ENCODE measurements around the gene IRGQ.
A peak's percentile ranks its signal among the peaks of the same experiment; 100 is the strongest.
"Not testable (repeated sequence)": the region's sequence is repeated elsewhere in the genome, so short reads cannot be mapped to it uniquely, and the experiment has no call there.

Gene IRGQ

DNA sequence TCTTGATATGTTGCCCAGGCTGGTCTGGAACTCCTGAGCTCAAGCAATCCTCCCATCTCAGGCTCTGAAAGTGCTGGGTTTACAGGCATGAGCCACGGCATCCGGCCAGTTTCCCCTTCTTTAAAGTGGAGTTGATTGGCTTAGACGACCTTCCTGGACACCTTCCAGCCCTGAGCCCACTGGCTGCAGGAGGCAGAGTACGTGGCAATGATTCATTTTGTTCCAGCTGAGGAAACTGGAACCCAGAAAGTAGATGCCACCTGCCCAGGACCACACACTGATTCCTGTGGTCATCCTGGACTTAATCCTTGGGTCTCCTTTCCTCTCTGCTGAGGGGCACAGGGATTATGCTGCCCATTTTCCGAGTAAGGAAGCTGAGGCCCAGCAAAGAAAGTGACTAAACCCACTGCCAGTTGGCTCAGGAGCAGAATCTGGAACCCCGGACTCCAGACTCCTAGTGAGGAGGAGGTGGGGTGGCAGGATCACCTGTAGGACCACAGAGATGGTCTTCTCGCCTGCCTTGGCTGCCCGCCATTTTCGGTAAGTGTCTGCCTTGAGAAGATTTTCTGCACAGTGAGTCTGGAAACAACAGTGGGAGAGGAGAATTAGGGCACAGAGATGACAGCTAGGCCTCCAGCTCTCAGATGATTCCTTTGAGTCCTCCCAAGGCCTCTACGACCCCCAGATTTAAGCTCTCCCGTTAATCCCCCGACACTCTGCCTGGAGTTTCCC lies 21.3 kb downstream of the IRGQ start:
- DNase-seq (ENCODE audit: low read depth) = no peak

DNA sequence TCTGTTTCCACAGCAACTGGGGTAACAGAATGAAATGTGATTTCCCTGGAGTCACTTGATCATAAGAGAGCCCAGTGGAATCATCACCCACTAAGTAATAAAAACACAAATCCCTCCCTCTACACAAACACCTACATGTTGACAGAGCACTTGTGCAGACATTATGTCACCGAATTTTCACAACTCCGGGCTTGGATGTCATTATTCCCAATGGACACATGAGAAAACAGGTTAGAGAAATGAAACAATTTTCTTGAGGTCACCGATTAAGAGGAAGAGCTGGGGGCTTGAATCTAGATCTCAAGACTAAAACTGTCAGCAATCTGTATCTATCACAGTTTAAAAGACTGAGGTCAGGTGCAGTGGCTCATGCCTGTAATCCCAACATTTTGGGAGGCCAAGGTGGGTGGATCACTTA lies 23.8 kb downstream of the IRGQ start:
- DNase-seq (ENCODE audit: low read depth) = no peak

DNA sequence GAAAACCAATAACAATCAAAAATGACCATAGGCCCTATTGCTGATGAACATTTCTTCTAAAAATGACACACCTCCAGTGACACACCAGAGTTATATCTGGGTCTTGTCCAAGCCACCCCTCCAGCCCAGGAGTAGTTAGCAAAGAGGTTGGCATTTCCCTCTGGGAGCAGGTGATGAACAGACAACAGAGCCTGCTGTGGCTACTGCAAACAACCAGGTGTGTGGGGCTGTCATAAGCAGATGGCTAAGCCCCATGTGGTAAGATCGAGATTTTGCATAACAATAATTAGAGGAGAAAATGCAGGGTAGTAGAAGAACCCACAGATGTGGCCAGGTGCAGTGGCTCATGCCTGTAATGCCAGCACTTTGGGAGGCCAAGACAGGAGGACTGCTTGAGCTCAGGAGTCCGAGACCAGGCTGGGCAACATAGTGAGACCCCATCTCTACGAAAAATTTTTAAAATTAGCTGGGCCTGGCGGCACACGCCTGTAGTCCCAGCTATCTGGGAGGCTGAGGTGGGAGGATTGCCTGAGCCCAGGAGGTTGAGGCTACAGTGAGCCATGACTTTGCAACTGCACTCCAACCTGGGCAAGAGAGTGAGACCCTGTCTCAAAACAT lies 25.7 kb downstream of the IRGQ start:
- no peak for DNase-seq (ENCODE audit: low read depth)

DNA sequence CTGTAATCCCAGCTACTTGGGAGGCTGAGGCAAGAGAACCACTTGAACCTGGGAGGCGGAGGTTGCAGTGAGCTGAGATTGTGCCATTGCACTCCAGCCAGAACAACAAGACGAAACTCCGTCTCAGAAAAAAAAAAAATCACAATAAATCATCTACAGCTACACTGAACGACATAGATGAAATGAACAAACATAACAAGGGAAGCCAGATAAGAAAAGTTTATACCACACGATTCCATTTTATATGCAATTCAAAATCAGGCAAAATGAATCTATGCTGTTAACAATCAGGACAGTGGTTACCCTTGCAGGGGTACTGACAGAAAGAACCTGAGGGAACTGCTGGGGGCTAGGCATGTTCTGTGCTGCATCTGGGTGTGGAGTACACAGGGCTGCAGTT lies 26.3 kb downstream of the IRGQ start:
- DNase-seq (ENCODE audit: low read depth) = no peak

DNA sequence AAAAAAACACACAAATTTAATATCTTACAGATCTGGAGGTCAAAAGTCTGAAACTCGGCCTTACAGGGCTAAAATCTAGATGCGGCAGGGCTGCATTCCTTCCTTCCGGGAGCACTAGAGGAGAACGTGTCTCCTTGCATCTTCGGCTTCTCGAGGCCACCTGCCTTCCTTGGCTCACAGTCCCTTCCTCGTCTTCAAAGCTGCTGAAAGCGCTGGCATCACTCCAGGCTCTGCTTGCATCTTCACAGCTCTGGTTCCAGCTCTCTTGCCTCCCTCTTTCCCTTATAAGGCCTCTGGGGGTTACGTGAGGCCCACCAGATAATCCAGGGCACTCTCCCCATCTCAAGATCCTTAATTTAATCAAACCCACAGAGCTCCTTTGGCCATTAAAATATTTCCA lies 31.1 kb downstream of the IRGQ start:
- DNase-seq (ENCODE audit: low read depth) = no peak

DNA sequence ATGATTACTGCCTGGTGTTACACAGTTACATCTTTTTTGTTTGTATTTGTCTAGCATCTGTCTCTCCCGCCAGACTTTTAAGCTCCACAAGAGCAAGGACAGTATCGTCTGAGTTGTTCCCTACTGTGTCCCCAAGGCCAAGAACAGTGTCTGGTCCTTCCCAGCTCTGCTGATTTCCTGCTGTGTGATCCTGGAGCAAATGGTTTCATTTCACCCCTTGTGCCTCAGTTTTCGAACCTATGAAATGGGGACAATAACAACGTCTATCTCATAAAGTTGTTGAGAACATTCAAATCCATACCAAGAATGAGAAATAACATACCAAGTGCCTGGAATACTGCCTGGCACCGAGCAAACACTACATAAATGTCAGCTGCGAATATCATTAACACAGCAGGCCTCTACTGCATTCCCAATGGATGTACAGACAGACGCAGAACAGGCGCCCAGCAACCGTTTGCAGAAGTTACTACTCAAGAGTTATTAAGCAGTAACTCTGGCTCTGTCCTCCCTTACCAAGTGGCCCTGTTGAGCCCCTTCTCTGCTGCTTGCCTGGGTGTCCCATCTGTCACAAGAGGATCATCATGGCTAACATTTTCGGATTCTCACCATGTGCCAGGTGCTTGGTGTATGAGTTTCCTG lies 32.0 kb downstream of the IRGQ start:
- DNase-seq (ENCODE audit: low read depth) = no peak

DNA sequence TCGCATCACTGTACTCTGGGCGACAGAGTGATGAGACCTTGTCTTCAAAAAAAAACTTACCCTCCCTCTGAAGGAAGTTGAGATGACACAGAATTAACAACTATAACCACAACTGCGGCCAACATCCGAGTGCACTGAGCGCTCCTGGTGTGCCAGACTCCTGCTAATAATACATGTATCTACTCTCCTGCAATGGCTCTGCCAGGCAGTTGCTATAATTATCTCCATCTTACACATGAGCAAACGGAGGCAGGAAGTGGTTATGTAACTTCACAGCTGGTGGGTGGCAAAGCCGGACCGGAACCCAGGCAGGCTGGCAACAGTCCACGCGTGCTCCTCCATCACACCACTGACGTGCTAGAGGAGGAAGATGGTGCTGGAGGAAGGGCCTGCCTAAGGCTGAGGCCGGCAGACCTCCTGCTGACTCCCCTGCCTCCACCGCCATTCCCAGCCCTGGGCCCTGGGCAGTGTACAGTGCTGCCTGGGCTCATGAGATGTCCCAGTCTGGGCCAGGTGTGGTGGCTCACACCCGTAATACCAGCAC lies 33.2 kb downstream of the IRGQ start:
- peak; percentile 61 for DNase-seq (ENCODE audit: low read depth)

DNA sequence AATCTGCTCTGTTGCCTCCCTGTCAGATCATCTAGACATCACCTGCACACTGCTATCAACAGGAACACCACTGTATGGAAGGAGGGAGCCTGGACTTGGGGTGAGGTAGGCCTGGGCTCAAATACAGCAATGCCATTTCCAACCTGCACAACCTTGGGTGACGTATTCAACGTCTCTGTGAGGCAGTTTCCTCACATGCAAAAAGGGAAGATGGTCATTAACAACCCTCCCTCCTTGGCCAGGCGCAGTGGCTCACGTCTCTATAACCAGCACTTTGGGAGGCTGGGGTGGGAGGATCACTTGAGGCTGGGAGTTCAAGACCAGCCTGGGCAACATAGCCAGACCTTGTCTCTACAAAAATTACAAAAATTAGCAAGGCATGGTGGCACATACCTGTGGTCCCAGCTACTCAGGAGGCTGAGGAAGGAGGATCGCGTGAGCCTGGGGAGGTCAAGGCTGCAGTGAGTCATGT lies 33.7 kb downstream of the IRGQ start:
- no peak for DNase-seq (ENCODE audit: low read depth)

DNA sequence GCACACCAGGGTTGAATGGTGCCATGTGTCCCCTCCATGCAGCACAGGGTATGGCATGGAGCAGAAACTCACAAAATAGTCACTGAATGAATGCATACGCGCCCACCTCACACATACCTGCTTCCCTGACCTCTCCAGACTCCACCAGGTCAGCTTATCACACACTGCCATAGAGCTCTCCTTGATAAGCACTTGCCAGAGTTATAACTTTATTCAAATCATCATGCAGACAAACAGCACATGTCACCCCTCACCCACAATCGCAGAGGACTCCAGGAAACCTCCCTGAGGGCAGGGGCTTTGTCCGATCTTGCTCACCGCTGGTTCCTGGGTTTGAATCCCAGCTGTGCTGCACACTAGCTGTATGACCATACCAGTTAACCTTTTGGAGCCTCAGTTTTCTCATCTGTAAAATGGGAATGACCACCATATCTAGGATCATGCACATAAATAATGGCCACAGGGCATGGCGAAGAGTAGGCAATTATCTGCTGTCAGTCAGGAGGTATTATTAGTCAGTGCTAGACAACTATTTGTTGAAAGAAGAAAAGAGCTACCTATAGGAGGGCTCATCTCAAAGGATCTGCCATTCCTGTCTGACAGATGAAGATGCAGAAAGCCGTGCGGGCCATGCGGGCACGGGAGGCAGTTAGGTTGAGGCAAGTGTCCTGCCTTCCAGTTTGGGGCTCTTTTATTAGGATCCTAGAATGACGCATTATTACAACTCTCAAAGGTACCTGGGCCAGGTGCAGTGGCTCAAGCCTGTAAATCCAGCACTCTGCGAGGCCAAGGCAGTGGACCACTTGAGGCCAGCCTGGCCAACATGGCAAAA lies 34.6 kb downstream of the IRGQ start:
- DNase-seq (ENCODE audit: low read depth) = no peak

DNA sequence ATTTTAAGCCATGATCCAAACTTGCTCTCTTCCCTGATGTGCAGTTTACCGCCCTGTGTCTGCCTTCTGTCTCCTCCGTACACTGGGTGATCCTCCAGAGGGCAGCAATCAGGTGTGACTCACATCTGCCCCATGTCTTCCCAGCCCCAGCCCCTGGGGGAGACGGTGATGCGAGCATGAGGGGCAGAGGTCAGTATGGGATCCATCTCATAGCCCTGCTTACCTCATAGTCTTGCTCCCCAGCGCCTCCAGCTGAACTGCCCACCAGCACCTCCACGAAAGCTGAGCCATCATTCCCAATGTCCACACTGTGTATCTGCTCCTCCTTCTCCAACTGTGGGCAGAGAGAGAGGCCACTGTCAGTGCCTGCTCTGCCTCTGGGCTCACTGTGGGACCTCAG lies 35.2 kb downstream of the IRGQ start:
- no peak for DNase-seq (ENCODE audit: low read depth)

DNA sequence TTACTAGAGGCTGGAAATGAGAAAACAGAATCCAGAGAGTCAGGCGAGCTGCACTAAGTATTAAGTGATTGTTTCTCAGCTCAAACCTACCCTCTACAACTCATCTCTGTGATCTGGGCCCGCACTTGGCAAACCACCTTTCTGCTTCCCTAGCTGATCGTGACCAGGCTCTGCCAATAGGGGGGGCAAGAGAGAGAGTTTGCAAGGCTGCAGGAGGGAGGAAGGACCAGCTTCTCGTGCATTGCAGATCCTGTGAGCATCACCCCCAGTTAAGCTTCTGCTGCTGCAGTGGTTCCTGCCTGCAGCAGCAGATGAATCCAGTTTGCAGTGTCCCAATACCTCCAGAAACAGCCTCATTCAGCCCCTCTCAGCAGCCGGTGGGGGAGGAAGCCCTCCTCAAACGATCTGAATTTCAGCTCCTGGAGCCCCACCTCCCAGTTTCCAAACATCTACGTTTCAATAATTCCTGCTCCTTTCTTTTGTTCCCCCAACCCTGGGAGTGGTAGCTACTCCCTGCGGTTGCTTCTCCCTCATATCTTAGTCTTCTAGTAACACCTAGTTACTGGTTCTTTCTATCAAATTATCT lies 40.7 kb downstream of the IRGQ start:
- DNase-seq (ENCODE audit: low read depth) = peak; percentile 78

DNA sequence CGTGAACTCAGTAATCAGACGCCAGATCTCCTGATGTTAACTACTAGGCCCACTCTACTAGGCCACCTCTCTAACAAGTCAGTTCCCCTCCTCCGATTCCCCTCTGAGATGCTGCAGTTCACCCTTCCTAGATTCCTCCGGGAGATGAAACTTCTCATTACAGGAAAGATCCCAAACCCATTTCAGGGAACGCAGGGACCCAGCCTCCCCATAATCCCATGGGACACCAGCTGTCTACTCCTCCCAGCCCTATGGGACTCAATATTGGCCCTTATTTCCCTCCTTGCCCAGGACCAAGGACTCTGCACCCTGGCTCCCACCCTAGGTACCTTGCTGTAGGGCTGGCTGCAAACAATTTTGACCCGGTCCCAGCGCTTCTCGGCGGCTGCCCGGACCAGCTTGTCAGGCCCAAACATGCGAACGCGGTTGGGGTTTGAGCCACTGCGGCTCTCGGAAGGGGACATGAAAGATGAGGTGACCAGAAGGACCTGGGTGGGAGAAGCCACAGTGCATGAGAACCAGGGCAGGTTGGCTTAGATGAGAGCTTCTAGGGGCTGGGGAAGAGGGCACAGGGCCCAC lies 41.5 kb downstream of the IRGQ start:
- DNase-seq (ENCODE audit: low read depth) = no peak

DNA sequence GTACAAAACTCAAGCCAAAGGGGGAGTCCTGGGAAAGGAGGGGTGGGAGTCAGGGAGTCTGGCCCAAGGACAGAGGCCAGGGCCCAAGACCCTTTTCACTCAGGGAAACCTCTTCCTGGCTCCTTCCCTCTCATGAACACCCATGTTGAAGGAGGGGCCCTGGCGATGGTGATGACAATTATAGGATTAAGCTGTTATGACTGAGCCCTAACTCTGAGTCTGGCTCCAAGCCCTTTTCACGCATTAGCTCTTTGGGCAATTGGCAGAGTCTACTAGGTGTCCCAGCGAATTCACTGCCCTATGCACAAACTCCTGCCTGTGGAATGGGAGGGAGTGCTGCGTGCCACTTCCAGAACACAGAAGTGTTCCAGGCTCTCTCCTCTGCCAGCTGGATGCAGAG lies 42.3 kb downstream of the IRGQ start:
- DNase-seq (ENCODE audit: low read depth) = no peak

DNA sequence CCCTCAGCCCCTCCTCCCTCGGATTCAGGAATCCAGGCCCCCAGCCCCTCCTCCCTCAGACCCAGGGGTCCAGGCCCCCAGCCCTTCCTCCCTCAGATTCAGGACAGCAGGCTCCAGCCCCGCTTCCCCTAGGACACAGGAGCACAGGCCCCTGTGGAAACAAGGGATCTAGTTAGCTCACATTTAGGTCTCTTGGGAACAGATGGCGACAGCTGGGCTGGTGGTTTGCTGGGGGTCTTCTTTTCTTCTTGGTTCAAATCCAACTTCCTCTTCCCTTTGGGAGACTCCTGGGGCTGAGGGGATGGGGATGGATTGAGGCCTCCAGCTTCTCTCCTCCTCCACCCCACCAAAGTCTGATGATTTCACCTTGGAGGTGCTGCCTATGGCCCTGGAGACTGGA lies 43.3 kb downstream of the IRGQ start:
- no peak for DNase-seq (ENCODE audit: low read depth)

DNA sequence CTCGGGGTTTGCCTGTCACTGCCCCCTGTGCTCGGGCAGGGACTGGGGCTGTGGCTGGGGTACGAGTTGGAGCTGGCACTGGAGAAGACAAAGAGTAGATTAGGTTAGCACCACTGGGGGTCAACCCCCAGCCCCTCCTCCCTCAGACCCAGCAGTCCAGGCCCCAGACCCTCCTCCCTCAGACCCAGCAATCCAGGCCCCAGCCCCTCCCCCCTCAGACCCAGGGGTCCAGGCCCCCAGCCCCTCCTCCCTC lies 43.8 kb downstream of the IRGQ start:
- DNase-seq (ENCODE audit: low read depth) = no peak

DNA sequence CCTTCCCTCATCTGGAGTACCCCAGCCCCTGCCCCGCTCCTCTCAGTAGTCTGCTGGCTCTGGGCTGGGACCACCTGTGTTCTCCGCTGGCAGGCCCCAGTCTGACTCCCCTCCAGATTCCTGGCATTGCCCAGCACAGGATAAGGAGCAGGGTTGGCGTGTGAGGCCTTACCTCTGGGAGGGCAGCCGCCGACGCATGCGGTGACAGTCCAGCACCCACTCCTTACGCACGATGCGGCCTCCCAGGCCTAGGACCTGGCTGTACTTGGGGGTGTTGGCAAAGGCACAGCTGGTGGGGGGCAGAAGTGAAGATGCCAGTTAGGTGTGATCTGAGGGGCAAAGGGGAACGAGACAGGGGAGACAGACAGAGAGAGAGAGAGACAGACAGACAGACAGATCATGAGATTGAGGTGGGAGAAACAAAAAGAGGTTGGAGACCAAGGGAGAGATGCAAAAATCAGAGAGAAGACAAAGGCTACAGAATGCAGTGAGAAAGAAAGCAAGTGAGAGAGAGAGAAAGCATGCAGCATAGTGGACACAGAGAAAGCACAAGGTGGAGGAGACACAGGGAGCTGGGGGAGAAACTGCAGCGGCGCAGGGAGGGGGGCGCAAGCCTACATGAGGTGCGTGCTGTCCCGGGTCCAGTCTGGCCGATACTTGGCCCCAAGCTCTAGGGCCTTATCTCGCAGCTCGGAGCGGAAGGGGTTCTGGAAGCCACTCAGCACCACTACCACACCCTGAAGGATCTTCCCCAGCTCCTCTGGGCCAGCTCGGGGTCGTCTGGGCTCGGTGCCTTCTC lies 44.3 kb downstream of the IRGQ start:
- DNase-seq (ENCODE audit: low read depth) = no peak

DNA sequence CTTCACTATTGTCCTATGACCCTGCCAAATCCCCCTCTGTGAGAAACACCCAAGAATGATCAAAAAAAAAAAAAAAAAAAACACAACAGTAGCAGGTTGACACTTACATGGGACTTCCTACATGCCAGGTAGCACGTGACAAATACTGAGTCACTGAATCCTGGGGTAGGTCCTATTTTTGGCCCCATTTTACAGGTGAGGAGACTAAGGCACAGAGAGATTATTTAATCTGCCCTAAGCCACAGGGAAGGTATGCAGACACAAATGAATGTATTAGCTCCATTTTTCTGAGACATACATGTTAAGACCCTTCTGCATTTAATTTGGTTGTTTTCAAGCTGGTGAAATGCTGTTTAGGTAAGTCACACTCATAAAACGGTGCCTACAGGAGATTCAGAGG lies 47.2 kb downstream of the IRGQ start:
- no peak for DNase-seq (ENCODE audit: low read depth)

DNA sequence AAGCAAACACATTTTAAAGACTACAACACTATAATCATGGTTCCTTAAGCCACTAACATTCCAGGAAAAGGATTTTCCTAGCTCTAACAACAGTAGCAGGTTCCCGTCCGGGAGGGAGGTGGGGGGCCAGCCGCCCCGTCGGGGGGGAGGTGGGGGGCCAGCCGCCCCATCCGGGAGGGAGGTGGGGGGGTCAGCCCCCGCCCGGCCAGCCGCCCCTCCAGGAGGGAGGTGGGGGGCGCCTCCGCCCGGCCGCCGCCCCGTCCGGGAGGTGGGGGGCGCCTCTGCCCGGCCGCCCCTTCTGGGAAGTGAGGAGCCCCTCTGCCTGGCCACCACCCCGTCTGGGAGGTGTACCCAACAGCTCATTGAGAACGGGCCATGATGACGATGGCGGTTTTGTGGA lies 48.0 kb downstream of the IRGQ start:
- DNase-seq (ENCODE audit: low read depth) = not testable (repeated sequence)

DNA sequence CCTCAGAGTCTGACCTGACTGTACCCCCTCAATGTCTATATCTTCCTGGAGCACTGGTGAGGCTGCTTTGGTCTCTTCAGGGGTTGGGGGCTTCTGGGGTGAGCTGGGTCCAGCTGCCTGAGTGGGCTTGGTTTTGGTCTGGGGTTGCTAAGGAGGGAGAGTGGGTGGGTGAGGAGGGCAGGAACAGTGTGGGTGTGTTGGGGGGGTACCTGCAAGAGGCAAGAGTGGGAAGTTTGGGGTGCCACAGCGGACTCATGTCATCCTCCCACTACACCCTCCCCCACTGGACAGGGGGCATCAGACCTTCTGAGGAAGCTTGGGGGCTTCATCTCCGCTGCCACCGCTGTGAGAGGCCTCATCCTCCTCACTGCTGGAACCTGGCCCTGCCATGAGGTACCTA lies 49.4 kb downstream of the IRGQ start:
- DNase-seq (ENCODE audit: low read depth) = no peak

DNA sequence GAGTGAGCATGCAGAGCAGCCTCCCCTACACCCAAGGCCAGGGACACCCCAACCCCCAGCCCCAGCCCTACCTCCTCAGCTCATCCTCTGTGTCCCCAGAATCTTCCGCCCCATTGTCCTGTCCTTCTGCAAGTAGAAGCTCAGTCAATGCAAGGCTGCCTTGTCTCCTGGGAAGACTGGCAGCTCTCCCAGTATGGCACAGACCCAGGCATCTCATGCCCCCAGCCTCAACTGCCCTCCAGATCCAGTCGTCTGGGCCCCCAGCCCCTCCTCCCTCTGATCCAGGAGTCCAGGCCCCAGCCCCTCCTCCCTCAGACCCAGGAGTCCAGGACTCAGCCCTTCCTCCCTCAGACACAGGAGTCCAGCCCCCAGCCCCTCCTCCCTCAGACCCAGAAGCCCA lies 50.0 kb downstream of the IRGQ start:
- DNase-seq (ENCODE audit: low read depth) = no peak

DNA sequence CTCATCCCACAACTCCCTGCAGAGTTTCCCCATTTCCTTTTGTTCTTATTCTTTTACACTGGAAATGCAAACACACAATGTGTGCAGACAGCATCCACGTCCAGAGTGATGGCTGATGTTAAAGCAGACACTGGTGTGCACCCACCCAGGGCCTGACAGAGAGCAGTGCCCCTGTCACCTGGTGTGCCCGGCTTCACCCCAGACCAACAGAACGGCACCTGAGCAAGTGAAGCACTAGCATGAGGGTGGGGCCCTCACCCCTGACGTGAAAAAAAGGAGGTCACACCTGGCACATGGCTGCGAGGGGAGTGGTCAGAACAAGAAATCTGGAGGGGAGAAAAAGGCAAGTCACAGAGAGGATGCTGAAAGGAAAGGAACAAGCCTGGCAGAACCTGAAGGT lies 50.7 kb downstream of the IRGQ start:
- DNase-seq (ENCODE audit: low read depth) = no peak

Measured in activated T-cell treated with anti-CD3 and anti-CD28 coated beads for 24 hours (primary cell).